Measurements from ENCODE around the gene AIFM3.

The AIFM3 gene

GRCh38 chr22:20973634-20974286, 6.7 kb downstream of the AIFM3 start:
- no peak overlapping the region for H3K4me3 ChIP-seq (ENCODE audit: low read depth, low read length)

GRCh38 chr22:20974336-20974955, 7.4 kb downstream of the AIFM3 start:
- no peak overlapping the region for H3K4me3 ChIP-seq (ENCODE audit: low read depth, low read length)

DNA sequence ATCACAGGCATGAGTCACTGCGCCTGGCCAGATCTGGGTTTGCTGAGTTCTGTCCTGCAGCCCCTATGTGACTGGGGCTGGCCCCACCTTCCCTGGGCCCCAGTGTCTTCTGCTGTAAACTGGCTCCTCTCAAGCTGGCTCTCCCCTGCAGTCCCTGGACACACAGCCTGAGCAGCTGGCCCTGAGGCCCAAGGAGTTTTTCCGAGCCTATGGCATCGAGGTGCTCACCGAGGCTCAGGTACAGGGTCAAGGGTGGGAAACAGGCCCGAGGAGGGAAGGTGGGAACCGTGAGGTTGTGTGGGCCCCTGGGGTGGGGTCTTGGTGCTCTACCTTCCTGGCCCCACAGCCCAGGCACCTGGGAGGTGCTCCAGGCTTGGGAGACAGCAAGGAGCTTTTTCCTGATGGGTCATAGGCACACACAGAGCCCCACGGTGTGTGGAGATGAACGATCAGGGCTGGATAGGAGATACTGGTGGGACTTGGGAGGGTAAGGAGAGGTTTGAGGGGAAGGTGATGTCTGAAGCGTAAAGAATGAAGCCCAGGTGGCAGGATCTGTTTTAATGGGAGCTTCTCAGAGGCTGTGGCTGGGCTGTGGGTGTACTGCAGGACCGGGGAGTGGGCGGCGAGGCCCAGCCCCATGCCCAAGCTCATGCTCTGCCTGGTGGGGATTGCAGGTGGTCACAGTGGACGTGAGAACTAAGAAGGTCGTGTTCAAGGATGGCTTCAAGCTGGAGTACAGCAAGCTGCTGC, 8.7 kb downstream of the AIFM3 start:
- no peak overlapping the region for H3K4me3 ChIP-seq (ENCODE audit: low read depth, low read length)

DNA sequence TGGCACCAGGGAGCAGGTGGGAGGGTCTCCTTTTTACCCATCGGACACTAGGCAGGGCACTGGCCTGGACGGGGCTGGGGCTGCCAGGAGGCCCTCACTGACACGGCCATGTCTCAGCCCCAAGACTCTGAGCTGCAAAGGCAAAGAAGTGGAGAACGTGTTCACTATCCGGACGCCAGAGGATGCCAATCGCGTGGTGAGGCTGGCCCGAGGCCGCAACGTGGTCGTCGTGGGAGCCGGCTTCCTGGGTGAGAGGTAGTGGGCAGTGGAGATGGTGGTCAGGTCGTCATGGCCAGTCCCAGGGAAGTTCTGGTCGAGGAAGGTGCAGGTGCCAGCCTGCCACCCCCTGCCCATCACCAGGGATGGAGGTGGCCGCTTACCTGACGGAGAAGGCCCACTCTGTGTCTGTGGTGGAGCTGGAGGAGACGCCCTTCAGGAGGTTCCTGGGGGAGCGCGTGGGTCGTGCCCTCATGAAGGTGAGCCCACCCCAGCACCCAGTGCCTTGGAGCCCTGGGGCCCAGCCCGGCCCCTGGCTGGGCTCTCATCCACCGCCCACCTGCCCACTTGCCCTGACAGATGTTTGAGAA, 9.3 kb downstream of the AIFM3 start:
- H3K4me3 ChIP-seq (ENCODE audit: low read depth, low read length), result no peak overlapping the region

DNA sequence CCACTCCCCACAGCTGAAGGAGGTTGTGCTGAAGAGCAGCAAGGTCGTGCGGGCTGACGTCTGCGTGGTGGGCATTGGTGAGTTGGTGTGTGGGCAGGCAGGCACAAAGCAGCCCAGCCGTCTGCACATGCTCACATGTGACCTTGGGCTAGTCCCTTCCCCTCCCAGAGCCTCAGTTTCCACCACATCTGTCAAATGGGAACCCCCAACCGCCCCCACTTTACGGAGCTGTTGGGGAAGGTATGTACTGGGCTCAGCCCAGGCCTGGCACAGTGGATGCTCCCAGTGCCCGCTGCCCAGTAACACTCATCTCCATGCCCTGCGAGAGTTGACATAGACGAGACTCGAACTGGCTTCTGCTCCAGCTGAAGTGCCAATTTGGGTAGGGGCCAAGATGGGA, 10.0 kb downstream of the AIFM3 start:
- H3K4me3 ChIP-seq (ENCODE audit: low read depth, low read length), result no peak overlapping the region

DNA sequence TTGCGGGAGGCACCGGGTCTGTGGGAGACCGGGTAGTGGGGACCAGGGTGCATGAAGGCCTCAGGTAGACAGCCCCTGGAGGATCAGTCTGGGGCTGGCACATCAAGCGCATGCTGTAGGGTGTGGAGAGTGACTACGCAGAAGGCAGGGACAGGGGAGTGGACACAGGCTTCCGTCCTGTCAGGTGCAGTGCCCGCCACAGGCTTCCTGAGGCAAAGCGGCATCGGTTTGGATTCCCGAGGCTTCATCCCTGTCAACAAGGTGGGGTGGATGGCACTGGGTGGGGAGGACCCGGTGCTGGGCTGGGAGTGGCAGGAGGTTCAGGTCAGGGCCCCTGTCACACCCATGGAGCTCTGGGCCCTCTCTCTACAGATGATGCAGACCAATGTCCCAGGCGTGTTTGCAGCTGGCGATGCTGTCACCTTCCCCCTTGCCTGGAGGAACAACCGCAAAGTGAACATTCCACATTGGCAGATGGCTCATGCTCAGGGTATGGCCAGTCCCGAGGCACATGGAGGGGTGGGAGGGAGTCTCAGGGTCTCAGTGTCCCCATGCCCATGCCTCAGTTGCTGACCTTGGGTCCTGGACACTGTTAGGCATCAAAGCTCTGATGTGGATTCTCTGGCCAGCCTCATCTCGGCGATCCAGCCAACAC, 10.6 kb downstream of the AIFM3 start:
- H3K4me3 ChIP-seq (ENCODE audit: low read depth, low read length), result no peak overlapping the region

GRCh38 chr22:20978419-20978818, 11.4 kb downstream of the AIFM3 start:
- no peak overlapping the region for H3K4me3 ChIP-seq (ENCODE audit: low read depth, low read length)

GRCh38 chr22:20979243-20979809, 12.3 kb downstream of the AIFM3 start:
- peak overlapping the region; percentile 6 for H3K4me3 ChIP-seq (ENCODE audit: low read depth, low read length)

- peak overlapping the region; percentile 6 for H3K4me3 ChIP-seq (ENCODE audit: low read depth, low read length)
Measured at GRCh38 chr22:20979940-20980453, 12.9 kb downstream of the AIFM3 start.

DNA sequence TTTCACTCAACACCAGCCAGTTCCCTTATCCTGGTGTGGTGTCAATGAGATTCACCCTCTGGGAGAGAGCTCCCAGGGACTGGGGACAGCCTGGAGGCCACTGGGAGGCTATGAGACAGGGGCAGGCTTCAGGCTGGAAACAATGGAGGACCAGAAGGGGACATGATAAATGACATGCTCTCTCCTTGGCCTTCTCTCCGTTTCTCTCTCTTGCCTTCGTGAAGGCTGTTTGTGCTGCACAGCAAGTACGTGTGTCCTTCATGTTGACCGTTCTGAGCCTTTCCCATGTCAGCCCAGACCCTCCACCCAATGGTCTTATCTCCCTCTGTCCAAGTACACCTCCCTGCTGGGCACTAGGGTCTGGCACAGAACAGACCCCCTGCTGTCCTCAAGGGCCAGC, 13.5 kb downstream of the AIFM3 start:
- no peak overlapping the region for H3K4me3 ChIP-seq (ENCODE audit: low read depth, low read length)

DNA sequence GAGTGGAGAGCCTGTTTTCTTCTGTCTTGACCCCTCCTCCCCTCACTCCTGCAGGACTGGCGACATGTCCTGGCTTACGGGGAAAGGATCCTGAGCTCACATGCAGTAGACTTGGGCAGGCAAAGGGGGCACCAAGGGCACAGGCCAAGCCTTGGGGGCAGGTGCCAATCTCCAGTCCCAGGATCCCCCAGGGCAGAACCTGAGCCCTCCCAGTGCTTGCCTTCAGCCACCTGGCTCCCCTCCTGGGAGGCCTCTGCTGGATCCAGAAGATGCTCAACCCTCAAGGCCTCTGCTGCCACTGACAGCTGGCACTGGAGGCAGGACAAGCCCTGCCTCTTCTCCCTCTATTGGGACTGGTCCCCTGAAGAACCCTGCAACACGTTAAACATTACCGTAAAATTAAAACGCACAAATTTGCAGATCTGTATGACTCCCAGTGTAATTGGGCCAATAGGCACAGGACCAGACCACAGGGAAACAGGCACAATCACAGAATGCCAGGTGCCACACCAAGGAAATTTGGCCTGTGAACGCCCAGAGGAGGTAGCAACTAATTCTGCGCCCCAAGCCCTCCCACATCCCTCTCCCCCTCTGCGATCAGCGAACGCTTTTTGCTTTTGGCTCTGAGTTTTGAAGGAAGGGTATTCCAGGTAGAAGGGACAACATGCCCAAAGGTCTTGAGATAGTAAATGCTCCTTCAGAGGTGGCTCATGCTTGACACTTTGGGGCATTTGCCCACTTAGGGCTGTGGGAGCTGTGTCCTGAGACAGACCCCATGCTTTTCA, 14.1 kb downstream of the AIFM3 start:
- peak overlapping the region; percentile 85 for H3K4me3 ChIP-seq (ENCODE audit: low read depth, low read length)

- peak within 1 kb of the TSS; percentile 85 for H3K4me3 ChIP-seq (ENCODE audit: low read depth, low read length)
Measured at GRCh38 chr22:20981787-20982562, 14.9 kb downstream of the AIFM3 start, which contains the start of gene LZTR1. TSS of gene LZTR1 (plus strand) at chr22:20982297. CDS start at chr22:20982372, 75 bp downstream.

- peak overlapping the region; percentile 85 for H3K4me3 ChIP-seq (ENCODE audit: low read depth, low read length)
Measured at GRCh38 chr22:20982563-20982882, 15.5 kb downstream of the AIFM3 start.

DNA sequence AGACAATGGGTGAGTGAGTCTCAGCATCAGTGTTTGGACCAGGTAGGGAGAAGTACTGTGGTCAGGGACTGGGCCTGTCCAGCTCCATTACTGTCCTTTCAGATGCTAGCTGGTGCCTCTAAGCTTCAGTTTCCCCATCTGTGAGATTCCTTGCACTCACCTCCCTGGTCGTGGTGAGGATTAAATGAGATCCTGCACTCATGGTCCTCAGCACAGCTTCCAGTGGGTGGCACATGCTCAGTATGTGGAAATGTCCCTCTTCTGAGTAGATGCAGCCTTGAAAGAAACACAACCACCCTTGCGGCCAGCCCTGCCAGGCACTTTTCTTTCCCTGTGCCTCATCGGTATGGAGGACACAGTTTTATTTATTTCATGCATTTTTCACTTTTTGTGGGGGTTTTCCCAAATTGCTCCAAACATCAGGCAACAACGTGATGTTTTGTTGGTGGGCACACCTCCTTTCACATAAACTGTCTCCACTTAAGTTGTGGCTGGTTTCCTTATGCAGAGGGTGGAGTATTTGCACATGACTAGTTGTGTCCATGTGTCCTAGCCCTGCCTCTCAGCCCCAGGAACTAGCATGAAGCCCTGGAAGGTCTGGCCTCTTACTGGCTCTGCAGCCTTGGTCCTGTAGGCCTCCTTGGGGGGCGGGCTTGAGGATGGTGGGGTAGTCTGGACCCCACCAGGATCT, 16.2 kb downstream of the AIFM3 start:
- H3K4me3 ChIP-seq (ENCODE audit: low read depth, low read length), result no peak overlapping the region

- no peak overlapping the region for H3K4me3 ChIP-seq (ENCODE audit: low read depth, low read length)
Measured at GRCh38 chr22:20985720-20986119, 18.7 kb downstream of the AIFM3 start.

- no peak overlapping the region for H3K4me3 ChIP-seq (ENCODE audit: low read depth, low read length)
Measured at GRCh38 chr22:20986365-20986764, 19.3 kb downstream of the AIFM3 start.

GRCh38 chr22:20987375-20987774, 20.3 kb downstream of the AIFM3 start:
- no peak overlapping the region for H3K4me3 ChIP-seq (ENCODE audit: low read depth, low read length)

DNA sequence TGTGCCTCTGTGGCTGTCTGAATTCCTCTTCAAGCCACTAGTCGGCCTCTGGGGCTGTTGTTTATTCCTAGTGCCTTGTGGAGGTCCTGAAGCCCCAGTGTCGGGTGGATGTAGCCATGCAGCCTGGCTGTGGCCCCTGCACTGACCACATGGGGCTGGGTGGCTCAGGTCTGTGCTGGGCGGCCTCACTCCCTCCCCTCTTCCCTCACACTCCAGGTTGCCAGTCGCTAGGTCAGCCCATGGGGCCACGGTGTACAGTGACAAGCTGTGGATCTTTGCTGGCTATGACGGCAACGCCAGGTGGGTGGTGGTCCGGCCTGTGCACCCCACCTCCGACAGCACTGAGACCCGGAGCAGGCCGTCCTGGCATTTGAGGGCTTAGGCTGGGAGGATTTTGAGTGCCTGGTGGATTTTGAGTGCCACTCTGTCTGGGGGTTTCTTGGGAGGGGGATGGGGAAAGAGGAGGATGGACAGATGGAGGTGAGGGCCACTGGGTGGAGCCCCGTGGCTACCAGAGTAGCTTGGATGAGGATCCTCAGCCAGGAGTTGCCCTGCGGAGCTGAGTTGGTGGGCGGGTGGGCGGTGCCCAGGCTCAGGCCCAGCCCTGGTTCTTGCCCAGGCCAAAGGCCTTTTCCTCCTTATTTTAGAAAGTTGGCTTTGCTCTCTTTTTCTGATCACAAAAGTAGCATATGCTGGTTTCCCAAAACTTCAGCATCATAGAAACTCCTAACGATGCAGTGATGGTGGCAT, 21.7 kb downstream of the AIFM3 start:
- no peak overlapping the region for H3K4me3 ChIP-seq (ENCODE audit: low read depth, low read length)
